Endothelial cell (in vitro differentiated cells): ENCODE measurements around the gene GAREM2. TPM values are rescaled to one million over a fixed set of nuclear protein-coding genes. Genes with fewer than 3 reads are reported as not detected.

Experiments used
- DNase-seq: peaks from one replicate; pipeline ENCODE4 v3.0.0; 2021; ENCODE audit warnings: low spot score
- H3K27ac Mint-ChIP-seq: one replicate; pipeline ENCODE4 v1.8.0; 2021; ENCODE audit warnings: mixed read lengths, inconsistent platforms; ENCODE audit not compliant: unreplicated experiment
- H3K27me3 Mint-ChIP-seq: one replicate; pipeline ENCODE4 v1.8.0; 2021; ENCODE audit warnings: mild to moderate bottlenecking, moderate library complexity, mixed read lengths, inconsistent platforms; ENCODE audit not compliant: unreplicated experiment
- H3K36me3 Mint-ChIP-seq: one replicate; pipeline ENCODE4 v1.8.0; 2021; ENCODE audit warnings: mild to moderate bottlenecking, low read depth, mixed read lengths, inconsistent platforms; ENCODE audit not compliant: unreplicated experiment
- H3K4me1 Mint-ChIP-seq: one replicate; pipeline ENCODE4 v1.8.0; 2021; ENCODE audit warnings: mild to moderate bottlenecking, mixed read lengths, inconsistent platforms; ENCODE audit not compliant: unreplicated experiment
- H3K4me3 Mint-ChIP-seq: one replicate; pipeline ENCODE4 v1.8.0; 2021; ENCODE audit warnings: mild to moderate bottlenecking, mixed read lengths, inconsistent platforms; ENCODE audit not compliant: unreplicated experiment
- H3K9me3 Mint-ChIP-seq: one replicate; pipeline ENCODE4 v1.8.0; 2021; ENCODE audit warnings: mixed read lengths, inconsistent platforms; ENCODE audit not compliant: unreplicated experiment
- total RNA-seq: library from RNA; stranded (reverse); fragmentation: NEBNext Ultra II Directional; extraction: Animal tissue kit (Norgen Biotek cat#: 25700); gene quantifications from one replicate; pipeline ENCODE4 v1.2.1, GENCODE V29; 2021; ENCODE audit not compliant: unreplicated experiment
- TF ChIP-seq, protein P1 (sequence below): fragments of 200-600 bp; sonication (generic); IDR thresholded peaks from one replicate; pipeline ENCODE4 v1.5.0; 2021; ENCODE audit warnings: antibody characterized with exemption; ENCODE audit not compliant: unreplicated experiment

The GAREM2 gene
- total RNA-seq, 1 donor from 2014 or later = 4.6 TPM

DNA sequence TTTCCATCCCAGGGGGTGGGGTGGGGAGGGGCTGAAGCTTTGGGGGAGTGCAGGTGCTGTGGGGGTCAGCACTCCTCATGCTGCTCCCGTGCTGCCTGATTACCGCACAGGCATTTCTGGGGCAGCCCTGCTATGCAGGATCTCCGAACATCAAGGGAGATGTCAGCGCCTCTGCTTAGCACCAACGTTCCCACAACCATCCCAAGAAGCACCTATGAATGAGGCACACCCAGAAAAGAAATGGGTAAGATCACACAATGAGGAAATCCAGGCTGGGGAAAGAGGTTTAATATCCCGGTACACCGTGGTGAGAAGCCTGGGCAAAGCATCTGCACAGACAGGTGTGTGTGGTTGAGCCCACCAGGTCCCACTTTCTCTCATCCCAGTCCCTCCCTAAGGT, 17.5 kb downstream of the GAREM2 start:
- Mint-ChIP-seq H3K27ac (no peak overlapping the region), H3K4me3 (no peak overlapping the region), H3K36me3 (peaks cover 26% of the 10 kb centered on the region), H3K9me3 (no peaks in the 10 kb centered on the region), H3K4me1 (peaks cover 6% of the 10 kb centered on the region), H3K27me3 (peaks cover 14% of the 10 kb centered on the region)
- no peak for DNase-seq
- TF ChIP-seq, protein P1, sequence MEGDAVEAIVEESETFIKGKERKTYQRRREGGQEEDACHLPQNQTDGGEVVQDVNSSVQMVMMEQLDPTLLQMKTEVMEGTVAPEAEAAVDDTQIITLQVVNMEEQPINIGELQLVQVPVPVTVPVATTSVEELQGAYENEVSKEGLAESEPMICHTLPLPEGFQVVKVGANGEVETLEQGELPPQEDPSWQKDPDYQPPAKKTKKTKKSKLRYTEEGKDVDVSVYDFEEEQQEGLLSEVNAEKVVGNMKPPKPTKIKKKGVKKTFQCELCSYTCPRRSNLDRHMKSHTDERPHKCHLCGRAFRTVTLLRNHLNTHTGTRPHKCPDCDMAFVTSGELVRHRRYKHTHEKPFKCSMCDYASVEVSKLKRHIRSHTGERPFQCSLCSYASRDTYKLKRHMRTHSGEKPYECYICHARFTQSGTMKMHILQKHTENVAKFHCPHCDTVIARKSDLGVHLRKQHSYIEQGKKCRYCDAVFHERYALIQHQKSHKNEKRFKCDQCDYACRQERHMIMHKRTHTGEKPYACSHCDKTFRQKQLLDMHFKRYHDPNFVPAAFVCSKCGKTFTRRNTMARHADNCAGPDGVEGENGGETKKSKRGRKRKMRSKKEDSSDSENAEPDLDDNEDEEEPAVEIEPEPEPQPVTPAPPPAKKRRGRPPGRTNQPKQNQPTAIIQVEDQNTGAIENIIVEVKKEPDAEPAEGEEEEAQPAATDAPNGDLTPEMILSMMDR = no peak

DNA sequence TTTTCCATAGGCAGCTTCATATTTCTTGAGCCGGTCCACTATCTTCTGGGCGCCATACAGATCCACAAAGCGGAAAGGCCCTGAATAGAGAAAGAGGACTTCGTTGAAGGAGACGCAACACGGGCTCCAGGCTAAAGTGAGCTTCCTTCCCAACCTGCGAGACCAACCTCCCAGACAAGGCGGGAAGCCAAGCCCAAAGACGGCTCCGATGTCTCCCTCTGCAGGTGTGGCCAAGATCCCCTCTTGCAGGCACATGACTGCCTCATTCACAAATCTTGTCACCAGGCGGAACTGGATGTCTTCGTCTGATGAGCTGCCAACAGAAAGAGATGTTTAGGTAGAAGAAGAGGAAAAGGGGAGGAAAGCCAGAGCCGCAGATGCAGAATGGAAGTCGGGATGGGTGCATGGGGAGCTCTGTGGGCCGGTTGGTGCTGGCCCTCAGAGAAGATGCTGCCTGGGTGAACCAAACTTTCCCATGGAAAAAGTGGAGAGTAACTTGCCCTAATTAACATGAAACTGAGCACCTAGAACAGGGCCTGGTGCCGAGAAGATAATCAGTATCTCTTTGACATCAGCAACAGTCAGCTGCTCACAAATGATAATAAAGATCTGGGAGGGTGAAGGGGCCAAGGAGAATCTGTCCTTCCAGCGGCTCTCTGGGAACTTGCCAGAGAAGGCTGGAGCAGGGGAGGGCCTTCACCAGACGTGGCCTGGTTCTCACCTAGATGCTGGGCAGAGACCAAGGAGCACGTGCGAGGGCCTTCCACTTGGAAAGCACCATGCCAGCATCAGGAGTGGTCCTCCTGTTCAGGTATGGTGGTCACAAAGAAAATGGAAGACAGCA, 18.6 kb downstream of the GAREM2 start:
- peaks cover 26% of the 10 kb centered on the region for H3K36me3 Mint-ChIP-seq
- H3K9me3 Mint-ChIP-seq = no peaks in the 10 kb centered on the region
- no peaks in the 10 kb centered on the region for H3K4me1 Mint-ChIP-seq
- H3K27ac Mint-ChIP-seq = no peak overlapping the region
- no peak overlapping the region for H3K4me3 Mint-ChIP-seq
- no peak for DNase-seq
- peaks cover 8% of the 10 kb centered on the region for H3K27me3 Mint-ChIP-seq
- TF ChIP-seq, protein P1 = no peak

DNA sequence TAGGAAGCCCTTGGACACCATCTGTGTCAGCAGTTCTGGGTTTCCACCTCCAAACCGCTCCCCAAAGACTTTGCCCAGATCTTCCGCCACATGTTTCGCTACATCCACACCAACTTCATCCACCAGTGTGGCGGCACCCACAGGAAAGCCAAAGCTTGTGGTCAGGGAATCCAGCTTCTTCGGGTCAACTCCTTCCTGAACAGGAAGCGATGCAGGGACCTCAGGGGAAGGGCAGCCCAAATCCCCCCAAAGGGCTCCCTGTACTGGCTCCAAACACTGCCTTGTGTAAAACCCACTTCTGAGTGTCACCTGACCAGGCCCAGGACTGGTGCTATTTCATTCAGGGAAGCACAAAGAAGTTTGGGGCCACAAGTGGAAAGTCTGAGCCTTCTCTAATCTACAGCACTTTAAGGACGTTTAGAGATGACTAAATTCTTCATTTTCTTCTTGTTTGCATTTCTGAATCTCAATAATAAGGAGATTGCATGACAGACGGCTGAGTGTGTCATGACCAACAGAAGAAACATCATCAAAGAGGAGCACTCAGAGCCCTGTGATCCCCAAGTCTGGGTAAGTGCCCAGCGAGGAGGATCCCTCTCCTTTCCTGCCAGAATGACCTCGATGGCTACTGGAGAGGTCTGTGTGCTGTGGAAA, 20.8 kb downstream of the GAREM2 start:
- Mint-ChIP-seq H3K27ac (no peak overlapping the region), H3K36me3 (peaks cover 43% of the 10 kb centered on the region), H3K9me3 (no peaks in the 10 kb centered on the region), H3K4me3 (peak overlapping the region; percentile 31), H3K27me3 (peaks cover 8% of the 10 kb centered on the region), H3K4me1 (no peaks in the 10 kb centered on the region)
- TF ChIP-seq, protein P1 = no peak
- no peak for DNase-seq

- Mint-ChIP-seq H3K27me3 (peaks cover 3% of the 10 kb centered on the region), H3K9me3 (no peaks in the 10 kb centered on the region), H3K4me3 (no peak overlapping the region), H3K36me3 (peaks cover 35% of the 10 kb centered on the region), H3K27ac (no peak overlapping the region), H3K4me1 (no peaks in the 10 kb centered on the region)
- TF ChIP-seq, protein P1 = no peak
- no peak for DNase-seq
Measured at GRCh38 chr2:26195040-26195984, 22.4 kb downstream of the GAREM2 start.
